Measurements from ENCODE around the gene DIPK2A.
A peak's percentile ranks its signal among the peaks of the same experiment; 100 is the strongest.

DIPK2A gene

DNA sequence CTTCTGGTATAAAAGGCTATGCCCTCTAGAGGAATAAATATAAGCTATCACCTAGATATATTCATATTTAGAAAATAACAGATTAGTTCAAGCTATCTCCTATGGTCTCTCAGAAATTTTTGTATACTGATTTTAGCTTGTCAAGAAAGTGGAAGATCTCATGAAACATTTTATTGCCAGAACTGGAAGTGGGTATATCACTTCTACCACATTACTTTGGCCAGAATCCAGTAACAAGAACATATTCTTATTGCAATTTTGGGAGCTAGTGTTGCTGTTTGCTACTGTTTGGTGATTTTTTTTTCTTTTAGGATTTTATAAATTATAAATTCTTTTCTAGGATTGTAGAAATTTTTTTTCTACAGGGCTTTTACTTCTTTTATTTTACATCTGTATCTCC lies 14.2 kb upstream of the DIPK2A start:
- H3K36me3 ChIP-seq = no peaks in the 10 kb centered on the region
- no peaks in the 10 kb centered on the region for H3K27me3 ChIP-seq
- TF ChIP-seq CTCF (IDR thresholded peaks at IDR 0.05; ENCODE audit: low read depth, low read length) = no peak
- no peaks in the 10 kb centered on the region for H3K9me3 ChIP-seq
- DNase-seq = no peak
- no peak overlapping the region for H3K4me3 ChIP-seq (ENCODE audit: low read depth, low read length)
- H3K4me1 ChIP-seq = no peaks in the 10 kb centered on the region

- no peaks in the 10 kb centered on the region for H3K4me1 ChIP-seq
- DNase-seq = no peak
- no peak overlapping the region for H3K4me3 ChIP-seq (ENCODE audit: low read depth, low read length)
- H3K27me3 ChIP-seq = no peaks in the 10 kb centered on the region
- no peaks in the 10 kb centered on the region for H3K9me3 ChIP-seq
- TF ChIP-seq CTCF (IDR thresholded peaks at IDR 0.05; ENCODE audit: low read depth, low read length) = no peak
- no peaks in the 10 kb centered on the region for H3K36me3 ChIP-seq
Observed at GRCh38 chr3:143958966-143959365, 12.7 kb upstream of the DIPK2A start.

- Histone ChIP-seq H3K4me1 (no peaks in the 10 kb centered on the region), H3K36me3 (no peaks in the 10 kb centered on the region), H3K9me3 (no peaks in the 10 kb centered on the region), H3K4me3 (ENCODE audit: low read depth, low read length) (no peak overlapping the region), H3K27me3 (0 out of 2 replicates have a peak, but pooled peaks cover 3% of the 10 kb centered on the region)
- no peak for DNase-seq
- TF ChIP-seq CTCF (IDR thresholded peaks at IDR 0.05; ENCODE audit: low read depth, low read length) = no peak
Observed at GRCh38 chr3:143961342-143961741, 10.3 kb upstream of the DIPK2A start.

DNA sequence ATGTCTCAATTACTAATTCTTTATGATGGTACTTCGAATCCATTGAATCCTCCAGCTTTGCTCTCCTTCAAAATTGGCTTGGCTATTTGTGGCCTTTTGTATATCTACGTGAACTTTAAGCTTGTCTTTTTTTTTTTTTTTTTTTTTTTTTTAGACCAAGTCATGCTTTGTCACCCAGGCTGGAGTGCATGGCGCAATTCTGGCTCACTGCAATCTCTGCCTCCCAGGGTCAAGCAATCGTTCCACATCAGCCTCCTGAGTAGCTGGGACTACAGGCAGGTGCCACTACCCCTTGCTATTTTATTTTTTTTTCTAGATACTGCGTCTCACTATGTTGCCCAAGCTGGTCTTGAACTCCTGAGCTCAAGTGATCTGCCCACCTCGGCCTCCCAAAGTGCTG lies 7.7 kb upstream of the DIPK2A start:
- Histone ChIP-seq H3K36me3 (no peaks in the 10 kb centered on the region), H3K9me3 (no peaks in the 10 kb centered on the region), H3K4me1 (no peaks in the 10 kb centered on the region), H3K4me3 (ENCODE audit: low read depth, low read length) (no peak overlapping the region), H3K27me3 (peaks cover 9% of the 10 kb centered on the region; the same call in 1 of the 2 replicates)
- DNase-seq = no peak
- no peak for TF ChIP-seq CTCF (IDR thresholded peaks at IDR 0.05; ENCODE audit: low read depth, low read length)

DNA sequence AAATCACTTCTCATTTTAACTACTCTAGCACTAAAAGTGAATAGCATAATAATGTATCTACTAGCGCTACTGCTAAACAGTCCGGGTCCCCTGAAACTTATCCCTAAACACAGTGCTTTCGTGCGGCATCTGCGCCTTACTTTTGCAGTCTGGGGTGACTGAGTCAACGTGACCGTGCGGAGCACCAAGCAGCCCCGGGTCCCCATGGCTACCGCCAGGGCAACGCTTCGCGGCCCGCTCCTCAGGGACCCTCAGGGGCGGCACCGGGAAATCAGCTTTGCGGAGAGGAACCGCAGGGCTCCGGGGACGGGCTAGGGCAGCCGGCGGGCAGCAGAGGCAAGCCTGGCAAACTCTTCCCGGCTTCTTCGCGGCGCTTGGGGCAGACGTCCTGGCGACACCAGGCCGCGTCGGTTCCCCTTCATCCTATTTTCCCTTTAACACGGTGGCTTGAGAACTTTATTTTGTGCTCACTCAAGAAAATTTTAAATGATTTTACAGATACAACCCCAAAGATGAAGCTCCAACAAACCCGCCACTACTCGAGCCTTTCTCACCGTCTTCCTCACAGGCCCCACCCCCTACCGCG lies 757 bp upstream of the DIPK2A start:
- H3K4me1 ChIP-seq = no peaks in the 10 kb centered on the region
- DNase-seq = peak; percentile 66
- H3K36me3 ChIP-seq = no peaks in the 10 kb centered on the region
- no peaks in the 10 kb centered on the region for H3K9me3 ChIP-seq
- TF ChIP-seq CTCF (IDR thresholded peaks at IDR 0.05; ENCODE audit: low read depth, low read length) = no peak
- peaks cover 47% of the 10 kb centered on the region for H3K27me3 ChIP-seq
- H3K4me3 ChIP-seq (ENCODE audit: low read depth, low read length) = peak overlapping the region; percentile 72

DNA sequence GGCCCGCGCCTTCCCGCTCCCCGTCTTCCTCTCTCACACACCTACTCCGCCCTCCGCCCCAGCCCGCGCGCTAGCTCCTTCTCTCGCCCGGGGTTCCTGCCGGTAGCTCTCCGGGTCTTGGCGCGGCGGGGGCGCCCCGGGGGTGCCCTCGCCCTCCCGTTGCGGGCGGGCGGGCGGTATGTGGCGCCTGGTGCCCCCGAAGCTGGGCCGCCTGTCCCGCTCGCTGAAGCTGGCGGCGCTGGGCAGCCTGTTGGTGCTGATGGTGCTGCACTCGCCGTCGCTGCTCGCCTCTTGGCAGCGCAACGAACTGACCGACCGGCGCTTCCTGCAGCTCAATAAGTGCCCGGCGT lies 507 bp downstream of the DIPK2A start:
- Histone ChIP-seq H3K36me3 (no peaks in the 10 kb centered on the region), H3K27me3 (peaks cover 44% of the 10 kb centered on the region), H3K4me3 (ENCODE audit: low read depth, low read length) (peak overlapping the region; percentile 72), H3K9me3 (no peaks in the 10 kb centered on the region), H3K4me1 (no peaks in the 10 kb centered on the region)
- TF ChIP-seq CTCF (IDR thresholded peaks at IDR 0.05; ENCODE audit: low read depth, low read length) = no peak
- no peak for DNase-seq
